ENCODE results near the gene EEIG1.
A peak's percentile ranks its signal among the peaks of the same experiment; 100 is the strongest.

EEIG1 gene

DNA sequence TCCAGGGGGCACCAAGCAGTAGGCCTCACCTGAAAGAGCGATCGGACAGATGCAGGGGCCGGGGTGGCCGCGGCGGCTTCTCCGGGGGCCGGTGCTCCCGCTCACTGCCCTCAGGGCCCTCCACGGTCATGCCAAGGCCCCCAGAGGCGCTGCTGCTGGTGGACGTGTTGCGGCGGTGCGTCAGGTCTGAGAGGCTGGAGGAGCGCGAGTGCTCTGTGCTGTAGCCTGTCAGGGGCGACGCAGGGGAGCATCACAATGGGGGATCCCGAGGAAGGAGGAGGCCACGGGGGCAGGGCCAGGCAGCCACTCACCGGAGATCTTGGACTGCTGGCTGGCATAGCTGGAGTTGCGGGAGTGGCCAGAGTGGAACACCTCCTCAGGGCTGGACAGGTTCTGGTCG lies 35.5 kb downstream of the EEIG1 start:
- TF ChIP-seq, protein P1, sequence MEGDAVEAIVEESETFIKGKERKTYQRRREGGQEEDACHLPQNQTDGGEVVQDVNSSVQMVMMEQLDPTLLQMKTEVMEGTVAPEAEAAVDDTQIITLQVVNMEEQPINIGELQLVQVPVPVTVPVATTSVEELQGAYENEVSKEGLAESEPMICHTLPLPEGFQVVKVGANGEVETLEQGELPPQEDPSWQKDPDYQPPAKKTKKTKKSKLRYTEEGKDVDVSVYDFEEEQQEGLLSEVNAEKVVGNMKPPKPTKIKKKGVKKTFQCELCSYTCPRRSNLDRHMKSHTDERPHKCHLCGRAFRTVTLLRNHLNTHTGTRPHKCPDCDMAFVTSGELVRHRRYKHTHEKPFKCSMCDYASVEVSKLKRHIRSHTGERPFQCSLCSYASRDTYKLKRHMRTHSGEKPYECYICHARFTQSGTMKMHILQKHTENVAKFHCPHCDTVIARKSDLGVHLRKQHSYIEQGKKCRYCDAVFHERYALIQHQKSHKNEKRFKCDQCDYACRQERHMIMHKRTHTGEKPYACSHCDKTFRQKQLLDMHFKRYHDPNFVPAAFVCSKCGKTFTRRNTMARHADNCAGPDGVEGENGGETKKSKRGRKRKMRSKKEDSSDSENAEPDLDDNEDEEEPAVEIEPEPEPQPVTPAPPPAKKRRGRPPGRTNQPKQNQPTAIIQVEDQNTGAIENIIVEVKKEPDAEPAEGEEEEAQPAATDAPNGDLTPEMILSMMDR (conservative IDR thresholded peaks at IDR 0.05; ENCODE audit: low read depth, low read length): no peak
- H3K4me3 ChIP-seq (ENCODE audit: low read length): no peak overlapping the region
- DNase-seq (ENCODE audit: low read depth): no peak

DNA sequence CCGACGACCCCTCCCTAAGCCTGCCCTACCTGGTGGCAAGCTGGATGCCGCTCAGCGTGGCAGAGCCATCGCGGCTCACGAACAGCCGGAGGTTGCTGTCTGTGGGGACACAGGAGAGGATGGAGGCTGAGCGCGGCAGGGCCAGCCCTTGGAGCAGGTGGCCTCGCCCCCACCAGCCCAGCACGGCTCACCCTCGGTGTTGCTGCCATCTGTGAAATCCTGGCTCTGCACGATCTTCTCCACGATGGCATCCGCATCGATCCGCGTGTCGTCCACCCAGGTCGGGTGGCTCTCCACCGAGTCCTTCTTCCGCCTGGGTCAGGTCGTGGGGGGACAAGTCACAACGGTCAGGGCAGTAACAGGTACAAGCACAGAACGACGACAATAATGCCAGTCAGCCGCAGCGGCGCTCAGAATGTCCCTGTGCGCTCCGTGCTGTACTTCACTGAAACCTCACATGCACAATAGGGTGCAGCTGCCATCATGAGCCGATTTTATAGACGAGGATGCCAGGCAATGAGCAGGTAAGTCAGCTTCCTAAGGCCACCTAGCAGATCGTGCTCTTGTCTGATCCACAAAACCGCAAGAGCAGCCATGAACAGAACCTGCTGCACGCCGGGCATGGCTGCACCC lies 36.1 kb downstream of the EEIG1 start:
- TF ChIP-seq, protein P1 (conservative IDR thresholded peaks at IDR 0.05; ENCODE audit: low read depth, low read length): no peak
- DNase-seq (ENCODE audit: low read depth): no peak

DNA sequence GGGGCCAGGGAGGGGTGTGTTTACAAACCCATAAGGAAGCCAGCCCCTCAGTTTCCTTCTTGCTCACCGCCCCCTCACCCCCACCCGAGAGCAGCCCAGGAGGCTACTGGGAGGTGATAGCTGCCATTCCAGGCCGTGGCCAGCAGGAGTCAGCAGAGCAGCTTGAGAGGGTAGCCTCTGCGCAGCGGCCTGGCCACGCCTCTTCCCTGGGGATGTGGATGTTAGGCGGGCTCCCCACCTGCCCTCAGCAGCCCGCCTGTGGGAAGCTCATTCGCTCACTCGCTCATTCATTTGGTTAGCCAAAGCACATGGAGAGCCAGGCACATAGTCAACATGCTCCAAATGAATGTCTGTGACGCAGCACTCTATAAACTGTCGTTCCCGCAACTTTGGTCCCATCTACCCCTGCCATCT lies 37.1 kb downstream of the EEIG1 start:
- no peak overlapping the region for H3K4me3 ChIP-seq (ENCODE audit: low read length)
- DNase-seq (ENCODE audit: low read depth): no peak
- TF ChIP-seq, protein P1 (conservative IDR thresholded peaks at IDR 0.05; ENCODE audit: low read depth, low read length): peak; percentile 95

More for the DNA sequence above, 36.1 kb downstream of the EEIG1 start:
- H3K4me3 ChIP-seq (ENCODE audit: low read length): no peak overlapping the region

DNA sequence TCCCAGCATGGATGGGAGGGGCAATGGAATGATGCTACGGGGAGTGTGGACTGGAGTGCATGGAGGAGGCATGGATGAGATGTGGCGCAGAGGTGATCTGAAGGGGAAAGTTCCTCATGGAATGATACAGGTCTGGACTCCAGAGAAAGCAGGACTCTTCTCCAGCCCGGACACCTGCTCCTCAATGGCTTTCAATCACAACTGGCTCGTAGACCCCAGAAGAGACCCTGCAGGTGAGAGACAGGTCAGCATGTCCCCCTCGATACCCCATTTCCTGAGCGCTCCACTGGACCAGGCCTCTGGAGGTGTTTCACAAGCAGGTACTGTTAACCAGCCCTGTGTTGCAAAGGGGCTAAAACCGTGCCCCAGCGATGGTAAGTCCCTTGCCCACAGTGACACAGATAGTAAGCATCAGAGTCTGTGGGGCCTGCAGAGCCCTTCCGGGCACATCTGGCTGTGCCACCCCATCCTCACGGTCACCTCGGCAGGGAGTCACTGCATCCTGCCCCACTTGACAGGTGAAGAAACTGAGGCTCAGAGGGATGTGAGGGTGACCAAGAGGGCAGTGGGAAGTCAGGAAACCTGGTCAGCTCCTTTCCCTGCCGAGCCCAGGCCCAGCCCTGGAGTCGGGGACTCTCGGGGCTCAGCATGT lies 37.7 kb downstream of the EEIG1 start:
- TF ChIP-seq, protein P1 (conservative IDR thresholded peaks at IDR 0.05; ENCODE audit: low read depth, low read length): no peak
- no peak overlapping the region for H3K4me3 ChIP-seq (ENCODE audit: low read length)
- DNase-seq (ENCODE audit: low read depth): no peak

DNA sequence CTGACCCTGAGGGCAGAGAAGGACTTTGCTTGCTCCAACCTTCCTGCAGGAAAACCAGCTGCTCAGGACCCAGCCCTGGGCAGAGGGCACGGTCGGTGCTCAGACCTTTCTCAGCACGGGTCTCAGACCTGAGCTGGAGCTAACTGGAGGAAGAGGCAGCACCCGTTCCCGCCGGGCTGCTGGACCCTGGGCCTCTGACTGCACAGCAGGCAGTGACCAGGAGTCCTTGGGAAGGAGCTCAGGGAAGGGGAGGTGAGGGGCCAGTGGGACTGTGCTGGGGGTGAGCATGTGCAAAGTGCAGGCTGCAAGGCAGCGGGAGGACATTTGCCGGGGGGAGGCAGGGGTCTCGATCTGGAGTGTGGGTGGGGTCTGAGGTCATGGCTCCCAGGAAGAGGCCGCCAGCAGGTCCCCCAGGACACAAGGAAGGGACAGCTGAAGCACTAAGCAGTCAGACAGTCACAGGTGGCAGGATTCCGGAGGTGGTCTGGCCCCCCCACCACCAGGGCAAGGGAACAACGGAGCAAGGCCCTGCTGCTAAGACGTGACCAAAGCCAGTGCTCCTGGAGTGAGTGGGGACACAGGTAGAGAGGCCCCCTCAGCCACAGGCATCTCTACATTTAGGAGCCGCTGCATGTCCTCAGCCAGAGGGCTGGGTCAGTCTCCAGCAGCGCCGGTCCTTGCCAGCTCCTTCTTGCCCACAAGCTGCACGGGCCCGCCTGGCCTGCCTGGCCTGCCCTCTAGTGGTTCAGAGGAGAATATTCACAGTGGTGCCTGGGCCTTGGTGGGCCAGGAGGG lies 38.4 kb downstream of the EEIG1 start:
- DNase-seq (ENCODE audit: low read depth): no peak
- H3K4me3 ChIP-seq (ENCODE audit: low read length): no peak overlapping the region
- TF ChIP-seq, protein P1 (conservative IDR thresholded peaks at IDR 0.05; ENCODE audit: low read depth, low read length): peak; percentile 79

DNA sequence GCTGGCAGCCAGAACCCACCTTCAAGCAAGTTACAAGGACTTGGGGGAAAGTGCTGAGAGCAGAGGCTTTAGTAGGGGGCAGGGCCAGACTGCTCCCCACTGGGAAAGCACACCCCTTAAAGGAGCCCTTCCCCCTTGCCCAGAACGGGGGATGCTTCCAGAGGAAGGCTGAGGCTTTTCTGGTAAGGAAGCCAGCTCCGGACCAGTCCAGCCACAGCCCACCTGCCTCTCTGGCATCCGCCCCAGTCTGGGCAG lies 38.9 kb downstream of the EEIG1 start:
- TF ChIP-seq, protein P1 (conservative IDR thresholded peaks at IDR 0.05; ENCODE audit: low read depth, low read length): no peak

More for the DNA sequence above, 38.9 kb downstream of the EEIG1 start:
- no peak overlapping the region for H3K4me3 ChIP-seq (ENCODE audit: low read length)
- no peak for DNase-seq (ENCODE audit: low read depth)

Measured in retinal pigment epithelial cell (primary cell).